CD4-positive, alpha-beta T cell (primary cell): ENCODE data around the gene IL4R. TPM values are rescaled to one million over a fixed set of nuclear protein-coding genes. Genes with fewer than 3 reads are reported as not detected.
A peak's percentile ranks its signal among the peaks of the same experiment; 100 is the strongest.

ENCODE experiments used
- ATAC-seq: fragments of 200-7000 bp; cut with Tn5 transposase; one replicate; pipeline ENCODE4 v1.10.0; 2022; ENCODE audit warnings: mild to moderate bottlenecking; ENCODE audit not compliant: poor library complexity
- CTCF ChIA-PET: fragments of 350-600 bp; sonication (Branson Sonifier 250); formaldehyde crosslinking; loops from one replicate; lab custom pipeline; 2021; ENCODE audit warnings: antibody characterized with exemption, inconsistent platforms; lab: Charles Lee
- POLR2A ChIA-PET: fragments of 350-600 bp; sonication (Branson Sonifier 250); formaldehyde crosslinking; loops from one replicate; lab custom pipeline; 2021; ENCODE audit warnings: antibody characterized with exemption, inconsistent platforms; lab: Charles Lee
- DNase-seq, 14 experiments: peaks; one replicate each; pipeline ENCODE4 v3.0.0-alpha.2; 2013 to 2020; ENCODE audit warnings: mixed read lengths in 2 of 14
- H3K27ac ChIP-seq, 2 donors: one replicate each; pipeline versions ENCODE4 v1.5.1 to v1.7.0; 2013; ENCODE audit warnings: low read length in 2 of 2, low read depth in 1 of 2, mild to moderate bottlenecking in 1 of 2
- H3K27me3 ChIP-seq, 2 experiments: 1 replicate in 1 of 2; 2 replicates in 1 of 2; pipeline versions ENCODE4 v1.6.1 to v1.7.0; 2013; ENCODE audit warnings: low read length in 2 of 2, control low read depth in 1 of 2, mild to moderate bottlenecking in 1 of 2, moderate library complexity in 1 of 2; ENCODE audit not compliant: insufficient read depth in 2 of 2, control insufficient read depth in 1 of 2
- H3K36me3 ChIP-seq: one replicate; pipeline ENCODE4 v1.6.1; 2013; ENCODE audit warnings: low read length, control low read depth; ENCODE audit not compliant: insufficient read depth
- H3K4me1 ChIP-seq: one replicate; pipeline ENCODE4 v1.6.1; 2013; ENCODE audit warnings: low read length, control low read depth; ENCODE audit not compliant: insufficient read depth
- H3K4me3 ChIP-seq: one replicate; pipeline ENCODE4 v1.5.1; 2013; ENCODE audit warnings: mild to moderate bottlenecking, low read length, moderate library complexity
- H3K9me3 ChIP-seq, 2 experiments: 1 replicate in 1 of 2; 2 replicates in 1 of 2; pipeline versions ENCODE4 v1.6.1 to v1.7.0; 2013; ENCODE audit warnings: low read length in 2 of 2, mild to moderate bottlenecking in 2 of 2, control low read depth in 1 of 2, moderate library complexity in 1 of 2; ENCODE audit not compliant: control insufficient read depth in 1 of 2, insufficient read depth in 1 of 2
- H3K27ac Mint-ChIP-seq: one replicate; pipeline ENCODE4 v1.8.0; 2020; ENCODE audit warnings: mixed read lengths
- H3K27me3 Mint-ChIP-seq: one replicate; pipeline ENCODE4 v1.8.0; 2021; ENCODE audit warnings: mixed read lengths
- H3K36me3 Mint-ChIP-seq: one replicate; pipeline ENCODE4 v1.8.0; 2021; ENCODE audit warnings: low read depth, mixed read lengths
- H3K4me1 Mint-ChIP-seq: one replicate; pipeline ENCODE4 v1.8.0; 2021; ENCODE audit warnings: low read depth, mixed read lengths
- H3K4me3 Mint-ChIP-seq: one replicate; pipeline ENCODE4 v1.8.0; 2020; ENCODE audit warnings: mild to moderate bottlenecking, mixed read lengths
- H3K9me3 Mint-ChIP-seq: one replicate; pipeline ENCODE4 v1.8.0; 2020; ENCODE audit warnings: mixed read lengths
- intact Hi-C, 2 experiments: fragments of 100-400 bp; cut with DNase I in 1 of 2; cut with micrococcal nuclease in 1 of 2; formaldehyde crosslinking; loops; one replicate each; pipeline versions ENCODE4 v1.15.1 to v1.9.0; 2023 to 2025; cut with DNase I, micrococcal nuclease
- total RNA-seq, 174 experiments: library from RNA in 2 of 174; stranded (reverse) in 2 of 174; gene quantifications; one replicate each; pipeline ENCODE4 v1.2.3 and lab custom pipeline; 2021 to 2026
- TF ChIP-seq, protein P1 (sequence below): fragments of 200-600 bp; IDR thresholded peaks from one replicate; pipeline ENCODE4 v1.8.0; 2022; ENCODE audit warnings: antibody characterized with exemption, mild to moderate bottlenecking

IL4R gene
- total RNA-seq, 2 experiments from 2014 or later = 145 to 147 TPM

DNA sequence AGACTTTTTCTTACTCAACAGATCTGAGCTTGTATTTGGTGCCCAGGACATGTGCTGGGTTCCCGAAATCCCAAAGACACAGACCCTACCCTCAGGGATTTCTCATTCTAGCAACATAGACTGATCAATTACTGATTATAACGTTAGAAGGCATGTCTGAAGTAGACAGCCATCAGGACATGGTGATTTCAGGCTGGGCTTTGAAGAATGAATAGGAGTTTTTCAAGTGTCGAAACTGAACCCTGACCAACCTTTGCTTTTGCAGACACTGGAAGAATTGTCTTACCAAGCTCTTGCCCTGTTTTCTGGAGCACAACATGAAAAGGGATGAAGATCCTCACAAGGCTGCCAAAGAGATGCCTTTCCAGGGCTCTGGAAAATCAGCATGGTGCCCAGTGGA is 48.2 kb downstream of the IL4R start:
- ChIA-PET POLR2A (interaction anchor here (0.6 to 1.1 kb wide), 2 partner anchors 85 to 131 kb away, joined by 3 read pairs; no protein-coding TSS in a partner anchor), CTCF (interaction anchor here (1.2 kb wide), 1 partner anchor 121 kb away, joined by 3 read pairs; no protein-coding TSS in a partner anchor)
- no peak overlapping the region for H3K4me3 ChIP-seq
- peak overlapping the region; percentile 73 for H3K27ac Mint-ChIP-seq
- ATAC-seq (no peak), DNase-seq (no peak)
- H3K27ac ChIP-seq = no peak overlapping the region
- no peaks in the 10 kb centered on the region for H3K27me3 ChIP-seq
- H3K9me3 Mint-ChIP-seq = no peaks in the 10 kb centered on the region
- peaks cover 72% of the 10 kb centered on the region for H3K36me3 Mint-ChIP-seq
- peaks cover 38% of the 10 kb centered on the region for H3K4me1 Mint-ChIP-seq
- intact Hi-C loops = no loop called here
- TF ChIP-seq, protein P1, sequence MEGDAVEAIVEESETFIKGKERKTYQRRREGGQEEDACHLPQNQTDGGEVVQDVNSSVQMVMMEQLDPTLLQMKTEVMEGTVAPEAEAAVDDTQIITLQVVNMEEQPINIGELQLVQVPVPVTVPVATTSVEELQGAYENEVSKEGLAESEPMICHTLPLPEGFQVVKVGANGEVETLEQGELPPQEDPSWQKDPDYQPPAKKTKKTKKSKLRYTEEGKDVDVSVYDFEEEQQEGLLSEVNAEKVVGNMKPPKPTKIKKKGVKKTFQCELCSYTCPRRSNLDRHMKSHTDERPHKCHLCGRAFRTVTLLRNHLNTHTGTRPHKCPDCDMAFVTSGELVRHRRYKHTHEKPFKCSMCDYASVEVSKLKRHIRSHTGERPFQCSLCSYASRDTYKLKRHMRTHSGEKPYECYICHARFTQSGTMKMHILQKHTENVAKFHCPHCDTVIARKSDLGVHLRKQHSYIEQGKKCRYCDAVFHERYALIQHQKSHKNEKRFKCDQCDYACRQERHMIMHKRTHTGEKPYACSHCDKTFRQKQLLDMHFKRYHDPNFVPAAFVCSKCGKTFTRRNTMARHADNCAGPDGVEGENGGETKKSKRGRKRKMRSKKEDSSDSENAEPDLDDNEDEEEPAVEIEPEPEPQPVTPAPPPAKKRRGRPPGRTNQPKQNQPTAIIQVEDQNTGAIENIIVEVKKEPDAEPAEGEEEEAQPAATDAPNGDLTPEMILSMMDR = no peak
- H3K36me3 ChIP-seq = peaks cover 62% of the 10 kb centered on the region
- peaks cover 26% of the 10 kb centered on the region for H3K4me1 ChIP-seq
- no peak overlapping the region for H3K4me3 Mint-ChIP-seq
- no peaks in the 10 kb centered on the region for H3K27me3 Mint-ChIP-seq
- peaks cover 0 to 5% of the 10 kb centered on the region in 2 experiments for H3K9me3 ChIP-seq

DNA sequence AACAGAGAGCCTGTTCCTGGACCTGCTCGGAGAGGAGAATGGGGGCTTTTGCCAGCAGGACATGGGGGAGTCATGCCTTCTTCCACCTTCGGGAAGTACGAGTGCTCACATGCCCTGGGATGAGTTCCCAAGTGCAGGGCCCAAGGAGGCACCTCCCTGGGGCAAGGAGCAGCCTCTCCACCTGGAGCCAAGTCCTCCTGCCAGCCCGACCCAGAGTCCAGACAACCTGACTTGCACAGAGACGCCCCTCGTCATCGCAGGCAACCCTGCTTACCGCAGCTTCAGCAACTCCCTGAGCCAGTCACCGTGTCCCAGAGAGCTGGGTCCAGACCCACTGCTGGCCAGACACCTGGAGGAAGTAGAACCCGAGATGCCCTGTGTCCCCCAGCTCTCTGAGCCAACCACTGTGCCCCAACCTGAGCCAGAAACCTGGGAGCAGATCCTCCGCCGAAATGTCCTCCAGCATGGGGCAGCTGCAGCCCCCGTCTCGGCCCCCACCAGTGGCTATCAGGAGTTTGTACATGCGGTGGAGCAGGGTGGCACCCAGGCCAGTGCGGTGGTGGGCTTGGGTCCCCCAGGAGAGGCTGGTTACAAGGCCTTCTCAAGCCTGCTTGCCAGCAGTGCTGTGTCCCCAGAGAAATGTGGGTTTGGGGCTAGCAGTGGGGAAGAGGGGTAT is 48.9 kb downstream of the IL4R start:
- CTCF ChIA-PET = no interaction called here
- peaks cover 45% of the 10 kb centered on the region for H3K4me1 Mint-ChIP-seq

DNA sequence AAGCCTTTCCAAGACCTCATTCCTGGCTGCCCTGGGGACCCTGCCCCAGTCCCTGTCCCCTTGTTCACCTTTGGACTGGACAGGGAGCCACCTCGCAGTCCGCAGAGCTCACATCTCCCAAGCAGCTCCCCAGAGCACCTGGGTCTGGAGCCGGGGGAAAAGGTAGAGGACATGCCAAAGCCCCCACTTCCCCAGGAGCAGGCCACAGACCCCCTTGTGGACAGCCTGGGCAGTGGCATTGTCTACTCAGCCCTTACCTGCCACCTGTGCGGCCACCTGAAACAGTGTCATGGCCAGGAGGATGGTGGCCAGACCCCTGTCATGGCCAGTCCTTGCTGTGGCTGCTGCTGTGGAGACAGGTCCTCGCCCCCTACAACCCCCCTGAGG is 49.5 kb downstream of the IL4R start:
- Histone ChIP-seq H3K27me3 (no peaks in the 10 kb centered on the region), H3K4me1 (peaks cover 38% of the 10 kb centered on the region), H3K27ac (no peak overlapping the region), H3K4me3 (no peak overlapping the region), H3K9me3 (peaks cover 0 to 5% of the 10 kb centered on the region in 2 experiments), H3K36me3 (peaks cover 54% of the 10 kb centered on the region)
- H3K27me3 Mint-ChIP-seq = no peaks in the 10 kb centered on the region
- H3K4me3 Mint-ChIP-seq = no peak overlapping the region
- intact Hi-C loops = no loop called here
- peaks cover 50% of the 10 kb centered on the region for H3K4me1 Mint-ChIP-seq
- POLR2A ChIA-PET = no interaction called here
- no peak for ATAC-seq
- H3K36me3 Mint-ChIP-seq = peaks cover 59% of the 10 kb centered on the region
- H3K27ac Mint-ChIP-seq = peak overlapping the region; percentile 5
- CTCF ChIA-PET = no interaction called here
- no peak for DNase-seq
- TF ChIP-seq, protein P1 = no peak
- H3K9me3 Mint-ChIP-seq = no peaks in the 10 kb centered on the region

More for the DNA sequence above, 48.9 kb downstream of the IL4R start:
- POLR2A ChIA-PET = no interaction called here
- H3K36me3 Mint-ChIP-seq = peaks cover 65% of the 10 kb centered on the region
- no peak overlapping the region for H3K4me3 Mint-ChIP-seq
- TF ChIP-seq, protein P1 = no peak
- DNase-seq = no peak
- H3K27me3 ChIP-seq = no peaks in the 10 kb centered on the region
- H3K27ac Mint-ChIP-seq = peak overlapping the region; percentile 73
- no peak overlapping the region for H3K4me3 ChIP-seq
- peaks cover 33% of the 10 kb centered on the region for H3K4me1 ChIP-seq
- no peaks in the 10 kb centered on the region for H3K27me3 Mint-ChIP-seq
- H3K9me3 Mint-ChIP-seq = no peaks in the 10 kb centered on the region
- peaks cover 0 to 5% of the 10 kb centered on the region in 2 experiments for H3K9me3 ChIP-seq
- intact Hi-C loops = no loop called here
- no peak overlapping the region for H3K27ac ChIP-seq
- H3K36me3 ChIP-seq = peaks cover 57% of the 10 kb centered on the region
- ATAC-seq = no peak
